GM21381 (cell line): Measurements from ENCODE around the gene NAB2.
"Not testable (repeated sequence)": the region's sequence is repeated elsewhere in the genome, so short reads cannot be mapped to it uniquely, and the experiment has no call there.

Source experiments
- ATAC-seq: cut with Tn5 transposase; IDR thresholded peaks from one replicate; pipeline ENCODE4 v1.9.1; 2021; ENCODE audit warnings: mild to moderate bottlenecking, moderate library complexity; ENCODE audit not compliant: unreplicated experiment

NAB2 gene

DNA sequence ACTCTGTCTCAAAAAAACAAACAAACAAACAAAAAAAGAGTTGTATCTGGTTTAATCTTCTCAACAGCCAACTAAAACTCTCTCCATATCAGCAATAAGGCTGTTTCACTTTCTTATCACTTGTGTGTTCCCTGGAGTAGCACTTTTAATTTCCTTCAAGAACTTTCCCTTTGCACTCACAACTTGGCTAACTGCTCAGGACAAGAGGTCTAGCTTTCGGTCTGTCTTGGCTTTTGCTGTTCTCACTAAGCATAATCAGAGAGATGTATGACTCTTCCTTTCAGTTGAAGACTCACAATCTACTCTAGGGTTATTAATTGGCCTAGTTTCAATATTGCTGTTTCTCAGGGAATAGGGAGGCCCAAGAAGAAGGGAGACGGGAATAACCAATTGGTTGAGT lies 22.7 kb upstream of the NAB2 start:
- ATAC-seq, result no peak

DNA sequence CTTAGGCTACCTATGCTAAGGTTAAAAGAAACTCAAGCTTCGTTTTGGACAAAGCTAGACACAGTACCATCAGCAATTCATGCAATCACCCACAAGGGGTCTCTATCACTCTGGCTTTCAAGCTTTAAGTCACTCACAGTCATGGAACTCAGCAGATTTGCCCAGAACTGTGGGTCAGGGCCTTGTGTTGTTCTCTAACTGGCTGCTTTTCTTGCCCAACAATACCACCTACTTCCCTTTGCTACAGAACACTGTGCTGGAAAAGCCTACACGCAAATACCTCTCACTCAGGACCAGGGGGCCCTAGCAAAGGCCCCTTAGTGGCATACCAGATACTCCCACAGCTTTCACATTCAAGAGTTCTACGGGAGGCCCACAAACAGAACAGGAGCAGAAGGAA lies 19.4 kb upstream of the NAB2 start:
- peak; percentile 68 for ATAC-seq

- no peak for ATAC-seq
Measured at GRCh38 chr12:57072661-57073060, 16.3 kb upstream of the NAB2 start.

GRCh38 chr12:57073566-57074450 lies 15.1 kb upstream of the NAB2 start:
- ATAC-seq, result not testable (repeated sequence)

DNA sequence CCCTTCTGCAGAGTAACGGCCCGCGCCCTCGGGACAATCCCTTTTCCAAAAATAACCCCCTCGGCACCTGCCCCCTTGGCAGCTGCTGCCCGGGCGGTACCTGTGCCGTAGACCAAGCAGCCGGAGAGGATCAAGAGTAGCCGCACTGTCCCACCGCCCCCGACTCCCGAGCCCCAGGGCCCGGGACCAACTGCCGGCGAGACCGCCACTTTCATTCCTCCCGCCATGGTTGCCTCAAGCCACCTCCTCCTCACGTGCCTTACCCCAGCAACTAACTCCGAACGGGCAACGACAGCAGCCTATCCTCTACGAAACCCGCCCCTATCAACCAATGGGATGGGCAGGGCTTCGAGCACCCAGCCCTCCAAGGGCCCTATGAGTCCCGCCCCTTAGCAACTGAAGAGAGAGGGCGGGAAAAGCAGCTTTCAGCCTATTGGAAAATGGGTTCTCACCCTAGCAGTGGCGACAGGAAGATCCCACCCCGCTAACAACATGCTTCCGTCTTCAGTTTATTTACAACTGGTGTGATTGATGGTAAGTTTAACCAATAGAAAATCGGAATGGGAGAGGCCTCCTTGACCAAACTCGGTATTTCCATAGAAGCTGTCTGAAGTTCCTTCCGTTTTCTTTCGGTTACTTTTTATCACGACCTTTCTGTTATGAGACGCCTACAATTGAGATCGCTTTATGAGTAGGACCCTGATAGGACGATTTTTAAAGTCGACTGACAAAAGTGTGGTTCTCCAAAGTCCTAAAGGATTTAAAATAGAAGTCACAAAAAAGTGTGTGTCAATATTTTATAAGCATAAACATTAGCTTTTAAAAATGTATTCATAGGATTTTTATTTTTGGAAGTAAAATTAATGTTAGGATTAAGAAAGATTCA lies 10.2 kb upstream of the NAB2 start, which contains the start of gene NEMP1:
Gene NEMP1, minus strand, starts transcription at position 273 of the 886 bp plus-strand sequence. Its CDS starts 46 bp downstream, at position 227.
- ATAC-seq, result peak; percentile 97

DNA sequence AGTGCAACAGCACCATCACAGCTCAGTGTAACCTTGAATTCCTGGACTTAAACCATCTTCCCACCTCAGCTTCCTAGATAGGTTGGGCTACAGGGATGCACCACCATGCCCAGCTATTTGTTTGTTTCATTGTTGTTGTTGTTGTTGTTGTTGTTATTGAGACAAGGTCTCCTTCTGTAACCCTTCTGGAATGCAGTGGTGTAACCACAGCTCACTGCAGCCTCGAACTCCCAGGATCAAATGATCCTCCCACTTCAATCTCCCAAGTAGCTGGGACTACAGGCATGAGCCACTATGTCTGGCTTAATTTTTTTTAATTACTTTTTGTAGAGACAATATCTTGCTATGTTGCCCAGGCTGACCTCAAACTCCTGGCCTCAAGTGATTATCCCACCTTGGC lies 9.1 kb upstream of the NAB2 start:
- ATAC-seq, result no peak

DNA sequence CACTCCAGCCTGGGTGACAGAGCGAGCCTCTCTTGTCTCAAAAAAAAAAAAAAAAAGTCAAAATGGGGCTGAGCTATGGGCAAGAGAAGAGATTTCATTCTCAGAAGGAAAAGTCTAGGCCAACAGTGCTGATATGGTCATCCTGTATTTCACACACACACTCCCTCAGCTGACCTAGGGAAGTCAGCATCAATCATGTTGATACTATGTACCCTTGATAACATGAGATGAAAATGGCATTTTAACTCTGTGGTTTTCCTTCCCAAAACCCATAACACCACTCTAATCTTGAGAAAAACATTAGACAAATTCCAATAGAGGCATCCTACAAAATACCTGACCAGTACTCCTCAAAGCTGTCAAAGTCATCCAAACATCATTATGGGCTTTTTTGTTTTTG lies 8.1 kb upstream of the NAB2 start:
- ATAC-seq, result no peak

- no peak for ATAC-seq
Measured at GRCh38 chr12:57085999-57086492, 2.9 kb upstream of the NAB2 start.

GRCh38 chr12:57086493-57087009 lies 2.4 kb upstream of the NAB2 start:
- ATAC-seq, result no peak

DNA sequence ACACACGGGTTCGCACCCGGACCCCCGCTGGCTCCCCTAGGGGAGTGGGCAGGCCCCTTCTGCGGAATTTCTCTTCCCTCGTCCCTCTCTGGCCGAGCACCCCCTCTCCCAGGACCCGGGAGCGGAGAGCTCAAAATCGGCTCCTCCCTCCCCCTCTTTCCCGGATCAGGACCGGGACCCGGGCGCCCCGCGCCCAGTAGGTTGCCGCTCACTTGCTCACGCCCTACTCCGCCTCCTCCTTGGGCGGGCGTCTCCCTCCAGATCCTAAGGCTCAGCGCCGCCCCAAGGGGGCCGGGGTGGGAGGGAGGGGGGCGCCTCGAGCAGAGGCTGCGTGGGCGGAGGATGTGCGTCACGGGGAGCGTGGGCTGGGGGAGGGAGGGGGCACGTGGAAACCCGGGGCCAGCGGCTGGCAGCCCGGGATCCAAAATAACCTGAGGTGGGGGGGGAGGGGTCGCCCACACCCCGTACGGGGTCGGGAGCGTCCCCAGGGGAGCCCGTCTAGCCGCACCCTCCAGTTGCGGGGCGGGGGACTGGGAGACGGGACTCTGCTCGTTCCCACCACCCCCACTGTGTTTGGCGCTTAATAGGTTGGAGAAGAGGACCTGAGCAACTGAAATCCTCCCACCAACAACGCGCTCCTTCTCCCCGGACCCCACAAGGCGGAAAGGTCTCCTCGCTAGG lies 1.8 kb upstream of the NAB2 start:
- peak; percentile 35 for ATAC-seq

GRCh38 chr12:57087691-57088353 lies 1.1 kb upstream of the NAB2 start:
- peak; percentile 28 for ATAC-seq

- no peak for ATAC-seq
Measured at GRCh38 chr12:57089271-57090245, 644 bp downstream of the NAB2 start.

- no peak for ATAC-seq
Measured at GRCh38 chr12:57090490-57090889, 1.6 kb downstream of the NAB2 start.

DNA sequence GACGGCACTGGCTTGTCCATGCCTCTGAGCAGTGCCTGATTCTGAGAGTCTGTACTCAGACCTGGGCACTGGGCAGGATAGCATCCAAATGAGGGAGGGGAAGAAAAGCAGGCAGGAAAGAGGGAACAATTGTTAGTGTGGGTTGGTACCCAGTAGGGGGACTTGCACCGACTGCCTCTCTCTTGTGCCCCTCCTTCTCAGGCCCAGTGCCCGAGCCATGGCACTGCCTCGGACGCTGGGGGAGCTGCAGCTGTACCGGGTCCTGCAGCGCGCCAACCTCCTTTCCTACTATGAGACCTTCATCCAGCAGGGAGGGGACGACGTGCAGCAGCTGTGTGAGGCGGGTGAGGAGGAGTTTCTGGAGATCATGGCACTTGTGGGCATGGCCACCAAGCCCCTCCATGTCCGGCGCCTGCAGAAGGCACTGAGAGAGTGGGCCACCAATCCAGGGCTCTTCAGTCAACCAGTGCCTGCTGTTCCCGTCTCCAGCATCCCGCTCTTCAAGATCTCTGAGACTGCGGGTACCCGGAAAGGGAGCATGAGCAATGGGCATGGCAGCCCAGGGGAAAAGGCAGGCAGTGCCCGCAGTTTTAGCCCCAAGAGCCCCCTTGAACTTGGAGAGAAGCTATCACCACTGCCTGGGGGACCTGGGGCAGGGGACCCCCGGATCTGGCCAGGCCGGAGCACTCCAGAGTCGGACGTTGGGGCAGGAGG lies 2.2 kb downstream of the NAB2 start:
- no peak for ATAC-seq

DNA sequence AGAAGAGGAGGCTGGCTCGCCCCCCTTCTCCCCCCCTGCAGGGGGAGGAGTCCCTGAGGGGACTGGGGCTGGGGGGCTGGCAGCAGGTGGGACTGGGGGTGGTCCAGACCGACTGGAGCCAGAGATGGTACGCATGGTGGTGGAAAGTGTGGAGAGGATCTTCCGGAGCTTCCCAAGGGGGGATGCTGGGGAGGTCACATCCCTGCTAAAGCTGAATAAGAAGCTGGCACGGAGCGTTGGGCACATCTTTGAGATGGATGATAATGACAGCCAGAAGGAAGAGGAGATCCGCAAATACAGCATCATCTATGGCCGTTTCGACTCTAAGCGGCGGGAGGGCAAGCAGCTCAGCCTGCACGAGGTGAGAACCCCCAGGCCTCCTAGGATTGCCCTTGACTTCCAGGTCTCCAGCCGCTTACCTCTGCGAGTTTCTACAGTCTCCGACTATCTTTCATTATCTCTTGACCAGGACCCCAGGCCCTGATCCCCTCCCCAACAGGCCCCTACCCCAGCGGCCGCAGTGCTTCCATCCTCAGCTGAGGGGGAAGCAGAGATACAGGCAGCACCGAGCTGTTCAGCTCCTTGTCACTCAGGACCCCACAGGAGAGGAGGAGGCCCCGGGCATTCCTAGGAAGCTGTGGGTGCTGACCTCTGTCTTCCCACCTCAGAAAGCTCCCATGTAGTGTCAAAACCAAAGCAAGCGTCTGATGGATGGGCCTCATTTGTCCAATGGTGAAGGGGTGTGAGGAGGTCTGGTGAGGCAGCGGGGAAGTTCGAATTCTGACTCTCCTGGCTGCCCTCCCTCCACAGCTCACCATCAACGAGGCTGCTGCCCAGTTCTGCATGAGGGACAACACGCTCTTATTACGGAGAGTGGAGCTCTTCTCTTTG lies 3.0 kb downstream of the NAB2 start:
- no peak for ATAC-seq

GRCh38 chr12:57092529-57092862 lies 3.6 kb downstream of the NAB2 start:
- ATAC-seq, result no peak

GRCh38 chr12:57092876-57093414 lies 4.0 kb downstream of the NAB2 start:
- no peak for ATAC-seq
